Activated CD4-positive, alpha-beta T cell treated with anti-CD3 and anti-CD28 coated beads for 36 hours (primary cell): ENCODE data around the gene FGFR4. TPM values are rescaled to one million over a fixed set of nuclear protein-coding genes. Genes with fewer than 3 reads are reported as not detected.

Experiments used
- ATAC-seq: fragments of 200-7000 bp; cut with Tn5 transposase; one replicate; pipeline ENCODE4 v1.10.0; 2021; ENCODE audit warnings: mild to moderate bottlenecking, moderate library complexity
- CTCF ChIA-PET: fragments of 350-600 bp; sonication (Branson Sonifier 250); formaldehyde crosslinking; loops from one replicate; lab custom pipeline; 2021; ENCODE audit warnings: antibody characterized with exemption; lab: Charles Lee
- POLR2A ChIA-PET: fragments of 350-600 bp; sonication (Branson Sonifier 250); formaldehyde crosslinking; loops from one replicate; lab custom pipeline; 2021; ENCODE audit warnings: antibody characterized with exemption, inconsistent platforms; lab: Charles Lee
- DNase-seq: peaks from one replicate; pipeline ENCODE4 v3.0.0-alpha.2; 2020
- H3K27ac Mint-ChIP-seq: one replicate; pipeline ENCODE4 v1.8.0; 2021; ENCODE audit warnings: mixed read lengths
- H3K27me3 Mint-ChIP-seq: one replicate; pipeline ENCODE4 v1.8.0; 2021; ENCODE audit warnings: mixed read lengths
- H3K36me3 Mint-ChIP-seq: one replicate; pipeline ENCODE4 v1.8.0; 2021; ENCODE audit warnings: low read depth, mixed read lengths
- H3K4me1 Mint-ChIP-seq: one replicate; pipeline ENCODE4 v1.8.0; 2021; ENCODE audit warnings: mixed read lengths
- H3K4me3 Mint-ChIP-seq: one replicate; pipeline ENCODE4 v1.8.0; 2021; ENCODE audit warnings: mild to moderate bottlenecking, moderate library complexity, mixed read lengths
- H3K9me3 Mint-ChIP-seq: one replicate; pipeline ENCODE4 v1.8.0; 2021; ENCODE audit warnings: low read depth, mixed read lengths
- intact Hi-C, 2 experiments: fragments of 100-400 bp; cut with DNase I in 1 of 2; cut with micrococcal nuclease in 1 of 2; formaldehyde crosslinking; loops; one replicate each; pipeline versions ENCODE4 v1.14.2 to v1.15.1; 2022 to 2024; cut with DNase I, micrococcal nuclease
- total RNA-seq, 2 experiments: library from RNA; stranded (reverse); gene quantifications; one replicate each; pipeline ENCODE4 v1.2.3, GENCODE V29; 2021

The FGFR4 gene
- total RNA-seq, 2 experiments from 2014 or later = 1.5 to 2.0 TPM

GRCh38 chr5:177133853-177134696 is 47.4 kb downstream of the FGFR4 start:
- H3K4me3 Mint-ChIP-seq = peak overlapping the region; percentile 91
- peak; percentile 28 for ATAC-seq
- ChIA-PET CTCF (interaction anchor here (0.7 to 1.2 kb wide), 3 partner anchors 12 to 21 kb away, joined by 3 to 5 read pairs (median 4); no protein-coding TSS in a partner anchor), POLR2A (interaction anchor here (0.5 to 0.7 kb wide), 5 partner anchors 18 to 741 kb away, joined by 3 read pairs; no protein-coding TSS in a partner anchor)
- no peaks in the 10 kb centered on the region for H3K9me3 Mint-ChIP-seq
- H3K36me3 Mint-ChIP-seq = peaks cover 36% of the 10 kb centered on the region
- peak overlapping the region; percentile 89 for H3K27ac Mint-ChIP-seq
- H3K27me3 Mint-ChIP-seq = no peaks in the 10 kb centered on the region
- intact Hi-C loops = loop anchor here (1.0 to 5.0 kb wide), 13 partner anchors 20 to 772 kb away; partner anchors contain the start of genes PRELID1 (in 2 of the 2), RAB24 (in 2 of the 2), GRK6 (in 1 of the 2) and HIGD2A (in 1 of the 2)
- DNase-seq = peak; percentile 69
- H3K4me1 Mint-ChIP-seq = peaks cover 40% of the 10 kb centered on the region

- H3K9me3 Mint-ChIP-seq = no peaks in the 10 kb centered on the region
- H3K36me3 Mint-ChIP-seq = peaks cover 39% of the 10 kb centered on the region
- ChIA-PET CTCF (interaction anchor here (1.2 kb wide), 1 partner anchor 21 kb away, joined by 5 read pairs; no protein-coding TSS in a partner anchor), POLR2A (interaction anchor here (0.6 kb wide), 2 partner anchors 45 to 178 kb away, joined by 3 read pairs; no protein-coding TSS in a partner anchor)
- DNase-seq = peak; percentile 20
- H3K4me1 Mint-ChIP-seq = peaks cover 37% of the 10 kb centered on the region
- peak overlapping the region; percentile 89 for H3K27ac Mint-ChIP-seq
- peak overlapping the region; percentile 91 for H3K4me3 Mint-ChIP-seq
- intact Hi-C loops = loop anchor here (2.0 to 5.0 kb wide), 5 partner anchors 168 to 1018 kb away; partner anchors contain the start of genes HIGD2A (in 1 of the 2), KIAA1191 (in 1 of the 2), NHP2 (in 1 of the 2) and NOP16 (in 1 of the 2)
- ATAC-seq = no peak
- no peaks in the 10 kb centered on the region for H3K27me3 Mint-ChIP-seq
Measured at GRCh38 chr5:177134697-177135225, 48.0 kb downstream of the FGFR4 start.

GRCh38 chr5:177140312-177140711 is 53.6 kb downstream of the FGFR4 start:
- no peak overlapping the region for H3K4me3 Mint-ChIP-seq
- POLR2A ChIA-PET = no interaction called here
- DNase-seq (no peak), ATAC-seq (no peak)
- peaks cover 65% of the 10 kb centered on the region for H3K36me3 Mint-ChIP-seq
- no peaks in the 10 kb centered on the region for H3K27me3 Mint-ChIP-seq
- intact Hi-C loops = no loop called here
- peak overlapping the region; percentile 1 for H3K27ac Mint-ChIP-seq
- no peaks in the 10 kb centered on the region for H3K9me3 Mint-ChIP-seq
- peaks cover 54% of the 10 kb centered on the region for H3K4me1 Mint-ChIP-seq
- CTCF ChIA-PET = no interaction called here

GRCh38 chr5:177141496-177141895 is 54.8 kb downstream of the FGFR4 start:
- Mint-ChIP-seq H3K27me3 (no peaks in the 10 kb centered on the region), H3K36me3 (peaks cover 55% of the 10 kb centered on the region), H3K27ac (no peak overlapping the region), H3K9me3 (no peaks in the 10 kb centered on the region), H3K4me3 (no peak overlapping the region), H3K4me1 (peaks cover 44% of the 10 kb centered on the region)
- DNase-seq (no peak), ATAC-seq (no peak)
- intact Hi-C loops = no loop called here
- POLR2A ChIA-PET = no interaction called here
- CTCF ChIA-PET = interaction anchor here (0.6 to 1.0 kb wide), 2 partner anchors 31 to 78 kb away, joined by 3 read pairs; no protein-coding TSS in a partner anchor

- CTCF ChIA-PET = interaction anchor here (1.0 kb wide), 1 partner anchor 32 kb away, joined by 3 read pairs; no protein-coding TSS in a partner anchor
- ATAC-seq = no peak
- no peaks in the 10 kb centered on the region for H3K9me3 Mint-ChIP-seq
- POLR2A ChIA-PET = no interaction called here
- peaks cover 54% of the 10 kb centered on the region for H3K36me3 Mint-ChIP-seq
- H3K4me1 Mint-ChIP-seq = peaks cover 38% of the 10 kb centered on the region
- intact Hi-C loops = no loop called here
- no peak overlapping the region for H3K4me3 Mint-ChIP-seq
- no peak for DNase-seq
- H3K27ac Mint-ChIP-seq = no peak overlapping the region
- H3K27me3 Mint-ChIP-seq = no peaks in the 10 kb centered on the region
Measured at GRCh38 chr5:177142098-177142611, 55.4 kb downstream of the FGFR4 start.

- DNase-seq (no peak), ATAC-seq (no peak)
- Mint-ChIP-seq H3K36me3 (peaks cover 50% of the 10 kb centered on the region), H3K4me1 (peaks cover 33% of the 10 kb centered on the region), H3K9me3 (no peaks in the 10 kb centered on the region), H3K27me3 (no peaks in the 10 kb centered on the region), H3K4me3 (no peak overlapping the region), H3K27ac (peak overlapping the region; percentile 9)
- intact Hi-C loops = no loop called here
- ChIA-PET POLR2A (interaction anchor here (0.6 kb wide), 2 partner anchors 131 to 1621 kb away, joined by 3 to 7 read pairs; no protein-coding TSS in a partner anchor), CTCF (interaction anchor here (1.0 kb wide), 1 partner anchor 12 kb away, joined by 3 read pairs; no protein-coding TSS in a partner anchor)
Measured at GRCh38 chr5:177142778-177143177, 56.1 kb downstream of the FGFR4 start.

GRCh38 chr5:177146891-177147638 is 60.4 kb downstream of the FGFR4 start:
- Mint-ChIP-seq H3K4me3 (no peak overlapping the region), H3K27ac (peak overlapping the region; percentile 47), H3K9me3 (no peaks in the 10 kb centered on the region), H3K4me1 (peaks cover 12% of the 10 kb centered on the region), H3K27me3 (no peaks in the 10 kb centered on the region), H3K36me3 (peaks cover 29% of the 10 kb centered on the region)
- ChIA-PET CTCF (interaction anchor here (0.5 to 1.3 kb wide), 4 partner anchors 33 to 163 kb away, joined by 3 to 4 read pairs (median 4); no protein-coding TSS in a partner anchor), POLR2A (interaction anchor here (0.6 kb wide), 1 partner anchor 448 kb away, joined by 4 read pairs; no protein-coding TSS in a partner anchor)
- DNase-seq = no peak
- ATAC-seq = no peak
- intact Hi-C loops = no loop called here

Other genes with a start within 250 kb of the FGFR4 start
- not detected for gene HK3, start 187.6 kb upstream of the FGFR4 start, total RNA-seq
- gene UIMC1, start 80.1 kb upstream of the FGFR4 start, total RNA-seq = 10 to 100 TPM; 50.4 to 53.4 TPM
- 10 to 100 TPM; 16.5 to 23.3 TPM for gene ZNF346, start 64.2 kb upstream of the FGFR4 start, total RNA-seq
- gene NSD1, start 46.9 kb downstream of the FGFR4 start, total RNA-seq = 10 to 100 TPM; 65.6 to 68.2 TPM
- 10 to 100 TPM; 10.9 to 21.0 TPM for gene RAB24, start 216.8 kb downstream of the FGFR4 start, total RNA-seq
- 100 to 1,000 TPM; 266 to 362 TPM for gene PRELID1, start 216.9 kb downstream of the FGFR4 start, total RNA-seq
- 10 to 100 TPM; 21.3 to 27.2 TPM for gene MXD3, start 225.0 kb downstream of the FGFR4 start, total RNA-seq